WERI-Rb-1 (cell line): ENCODE measurements around the gene INTS3.

Experiments
- DNase-seq: peaks from one replicate; pipeline ENCODE4 v3.0.0-alpha.2; 2020
- H3K27ac ChIP-seq: fragments of 250-450 bp; sonication (Bioruptor Pico); 2 replicates; pipeline ENCODE4 v1.5.1; 2020; ENCODE audit warnings: mild to moderate bottlenecking, moderate library complexity
- H3K27me3 ChIP-seq: fragments of 250-450 bp; sonication (Bioruptor Pico); 2 replicates; pipeline ENCODE4 v1.5.1; 2021; ENCODE audit warnings: mild to moderate bottlenecking, low read depth, moderate library complexity; ENCODE audit not compliant: insufficient read depth, severe bottlenecking
- H3K36me3 ChIP-seq: fragments of 250-450 bp; sonication (Bioruptor Pico); 2 replicates; pipeline ENCODE4 v1.5.1; 2020; ENCODE audit warnings: mild to moderate bottlenecking, moderate library complexity
- H3K4me3 ChIP-seq: 2 replicates; pipeline ENCODE4 v1.5.1; 2011; ENCODE audit warnings: low read depth, mild to moderate bottlenecking, control low read depth, low read length
- H3K9me3 ChIP-seq: fragments of 250-450 bp; sonication (Bioruptor Pico); 2 replicates; pipeline ENCODE4 v1.5.1; 2021; ENCODE audit warnings: mild to moderate bottlenecking, moderate library complexity; ENCODE audit not compliant: severe bottlenecking
- CTCF ChIP-seq: IDR thresholded peaks from 2 replicates; pipeline ENCODE4 v1.5.1; 2011; ENCODE audit warnings: low read depth, mild to moderate bottlenecking, control low read depth, inconsistent platforms, low read length

INTS3 gene

GRCh38 chr1:153795330-153795837 lies 67.5 kb downstream of the INTS3 start:
- Histone ChIP-seq H3K4me3 (no peak overlapping the region), H3K27ac (peak overlapping the region; percentile 58), H3K9me3 (no peaks in the 10 kb centered on the region), H3K27me3 (no peaks in the 10 kb centered on the region), H3K36me3 (no peaks in the 10 kb centered on the region)
- DNase-seq, result peak; percentile 40
- no peak for TF ChIP-seq CTCF

- Histone ChIP-seq H3K27ac (no peak overlapping the region; the same call in 1 of the 2 replicates), H3K27me3 (no peaks in the 10 kb centered on the region), H3K9me3 (no peaks in the 10 kb centered on the region), H3K4me3 (no peak overlapping the region), H3K36me3 (no peaks in the 10 kb centered on the region)
- DNase-seq, result no peak
- TF ChIP-seq CTCF, result no peak
These were observed 68.3 kb downstream of the INTS3 start for GRCh38 chr1:153795934-153796785.

- peak; percentile 95 for DNase-seq
- no peaks in the 10 kb centered on the region for H3K27me3 ChIP-seq
- no peak overlapping the region for H3K4me3 ChIP-seq
- peaks cover 3% of the 10 kb centered on the region; the same call in 1 of the 2 replicates for H3K36me3 ChIP-seq
- no peak overlapping the region for H3K27ac ChIP-seq
- H3K9me3 ChIP-seq, result no peaks in the 10 kb centered on the region
- peak; percentile 99 for TF ChIP-seq CTCF
These were observed 69.2 kb downstream of the INTS3 start for GRCh38 chr1:153796786-153797659.

- Histone ChIP-seq H3K9me3 (no peaks in the 10 kb centered on the region), H3K36me3 (peaks cover 6% of the 10 kb centered on the region), H3K27me3 (no peaks in the 10 kb centered on the region), H3K4me3 (no peak overlapping the region), H3K27ac (no peak overlapping the region)
- DNase-seq, result no peak
- no peak for TF ChIP-seq CTCF
These were observed 70.6 kb downstream of the INTS3 start for GRCh38 chr1:153798468-153798780.

GRCh38 chr1:153799016-153799415 lies 71.2 kb downstream of the INTS3 start:
- no peaks in the 10 kb centered on the region for H3K9me3 ChIP-seq
- H3K27me3 ChIP-seq, result no peaks in the 10 kb centered on the region
- no peak for DNase-seq
- no peak overlapping the region for H3K4me3 ChIP-seq
- TF ChIP-seq CTCF, result no peak
- no peak overlapping the region for H3K27ac ChIP-seq
- H3K36me3 ChIP-seq, result peaks cover 10% of the 10 kb centered on the region
